CD4-positive, alpha-beta T cell treated with Interleukin-10 for 1 hour (primary cell): Measurements from ENCODE around the gene WNT10A.
"Not testable (repeated sequence)": the region's sequence is repeated elsewhere in the genome, so short reads cannot be mapped to it uniquely, and the experiment has no call there.

Experiments used
- DNase-seq: peaks from one replicate; pipeline ENCODE4 v3.0.0-alpha.2; 2020

The WNT10A gene

GRCh38 chr2:218895326-218895725, 14.7 kb downstream of the WNT10A start:
- no peak for DNase-seq

GRCh38 chr2:218895759-218896500, 15.3 kb downstream of the WNT10A start:
- DNase-seq: no peak

- peak; percentile 93 for DNase-seq
Observed at GRCh38 chr2:218896501-218897393, 16.1 kb downstream of the WNT10A start.

GRCh38 chr2:218897394-218898108, 16.9 kb downstream of the WNT10A start:
- DNase-seq: no peak

- DNase-seq: peak; percentile 83
Observed at GRCh38 chr2:218898109-218898878, 17.6 kb downstream of the WNT10A start.

GRCh38 chr2:218899147-218899546, 18.5 kb downstream of the WNT10A start:
- DNase-seq: no peak

GRCh38 chr2:218902427-218902826, 21.8 kb downstream of the WNT10A start:
- DNase-seq: no peak

GRCh38 chr2:218904176-218904575, 23.5 kb downstream of the WNT10A start:
- DNase-seq: no peak

- DNase-seq: peak; percentile 92
Observed at GRCh38 chr2:218908721-218909619, 28.3 kb downstream of the WNT10A start.

- no peak for DNase-seq
Observed at GRCh38 chr2:218910741-218911140, 30.1 kb downstream of the WNT10A start.

GRCh38 chr2:218920504-218920903, 39.9 kb downstream of the WNT10A start:
- DNase-seq: no peak

- no peak for DNase-seq
Observed at GRCh38 chr2:218924757-218925156, 44.1 kb downstream of the WNT10A start.

- no peak for DNase-seq
Observed at GRCh38 chr2:218925434-218925833, 44.8 kb downstream of the WNT10A start.

GRCh38 chr2:218927422-218927821, 46.8 kb downstream of the WNT10A start:
- DNase-seq: no peak

GRCh38 chr2:218927876-218928275, 47.2 kb downstream of the WNT10A start:
- DNase-seq: no peak

- not testable (repeated sequence) for DNase-seq
Observed at GRCh38 chr2:218930488-218930887, 49.8 kb downstream of the WNT10A start.

- not testable (repeated sequence) for DNase-seq
Observed at GRCh38 chr2:218931751-218932150, 51.1 kb downstream of the WNT10A start.
